K562 (cell line): Measurements from ENCODE around the gene KRT16. TPM values are rescaled to one million over a fixed set of nuclear protein-coding genes. Genes with fewer than 3 reads are reported as not detected.
A peak's percentile ranks its signal among the peaks of the same experiment; 100 is the strongest.

Experiments
- ATAC-seq: fragments of 200-7000 bp; cut with Tn5 transposase; 3 replicates; pipeline ENCODE4 v1.9.1; 2020; ENCODE audit warnings: moderate library complexity
- BruUV-seq: library from RNA; stranded (reverse); fragments of 400-500 nt; replicated peaks from 2 replicates; lab custom pipeline; 2021; lab: Mats Ljungman, UMichigan
- CTCF ChIA-PET: fragments of 300-600 bp; formaldehyde crosslinking; extraction: SDS; loops from one replicate; lab custom pipeline; 2021; ENCODE audit warnings: low intra/inter-chr PET ratio; lab: Yijun Ruan, JAX
- POLR2A ChIA-PET: fragments of 300-600, 350-650 bp; sonication (Branson Sonifier 250); formaldehyde crosslinking; extraction: SDS; loops from one replicate; lab custom pipeline; 2021; ENCODE audit warnings: antibody characterized with exemption, inconsistent platforms; lab: Yijun Ruan, JAX
- DNase-seq, 4 experiments: peaks; one replicate each; pipeline versions ENCODE4 v3.0.0 to v3.0.0-alpha.2; 2011 to 2018; ENCODE audit warnings: low spot score in 3 of 4, mixed read lengths in 3 of 4; ENCODE audit errors: extremely low read depth in 1 of 4
- FAIRE-seq: peaks from 2 replicates; lab custom pipeline; 2011; peaks lifted over from hg19 to GRCh38; lab: Jason Lieb, UNC
- H2AFZ ChIP-seq: 2 replicates; pipeline ENCODE4 v1.6.0; 2011; ENCODE audit warnings: low read depth, low read length, control low read depth, inconsistent platforms
- H3K27ac ChIP-seq: fragments of 200-600 bp; 3 replicates; pipeline ENCODE4 v1.8.0; 2011; ENCODE audit warnings: low read depth, mild to moderate bottlenecking, control low read depth, inconsistent platforms, low read length, moderate library complexity, mixed read lengths; ENCODE audit errors: extremely low read depth
- H3K27me3 ChIP-seq, 2 experiments: fragments of 300-600 bp in 1 of 2; 2 replicates in 1 of 2; 3 replicates in 1 of 2; pipeline versions ENCODE4 v1.6.0 to v1.8.0; 2011; ENCODE audit warnings: inconsistent platforms in 2 of 2, low read length in 2 of 2, mild to moderate bottlenecking in 1 of 2, mixed read lengths in 1 of 2, moderate library complexity in 1 of 2; ENCODE audit not compliant: control insufficient read depth in 2 of 2, insufficient read depth in 2 of 2
- H3K36me3 ChIP-seq: fragments of 300-600 bp; 3 replicates; pipeline ENCODE4 v1.8.0; 2011; ENCODE audit warnings: mild to moderate bottlenecking, low read length, inconsistent platforms; ENCODE audit not compliant: control insufficient read depth, insufficient read depth
- H3K4me1 ChIP-seq, 2 experiments: fragments of 200-600 bp in 1 of 2; replicated peaks in 1 of 2; 2 replicates in 1 of 2; 3 replicates in 1 of 2; pipeline versions ENCODE4 v1.5.1 to v1.8.0; 2011; ENCODE audit warnings: inconsistent platforms in 2 of 2, low read length in 2 of 2, mild to moderate bottlenecking in 1 of 2, mixed read lengths in 1 of 2, moderate library complexity in 1 of 2; ENCODE audit not compliant: control insufficient read depth in 2 of 2, insufficient read depth in 2 of 2
- H3K4me2 ChIP-seq: 2 replicates; pipeline ENCODE4 v1.6.1; 2011; ENCODE audit warnings: low read length, control low read depth, inconsistent platforms, mixed read lengths; ENCODE audit not compliant: insufficient read depth
- H3K4me3 ChIP-seq: fragments of 200-600 bp; sonication (generic), shearing (Covaris generic); 2 replicates; pipeline ENCODE4 v1.5.1; 2016; ENCODE audit warnings: control low read depth, inconsistent platforms
- H3K79me2 ChIP-seq: fragments of 200-600 bp; 3 replicates; pipeline ENCODE4 v1.8.0; 2011; ENCODE audit warnings: low read length, inconsistent platforms; ENCODE audit not compliant: control insufficient read depth, insufficient read depth
- H3K9ac ChIP-seq, 2 experiments: 2 replicates each; pipeline versions ENCODE4 v1.6.0 to v1.6.1; 2011; ENCODE audit warnings: low read depth in 2 of 2, low read length in 2 of 2, control low read depth in 1 of 2, inconsistent platforms in 1 of 2, mild to moderate bottlenecking in 1 of 2, mixed read lengths in 1 of 2; ENCODE audit not compliant: insufficient read depth in 1 of 2
- H3K9me1 ChIP-seq: one replicate; pipeline ENCODE4 v1.6.0; 2011; ENCODE audit warnings: inconsistent platforms, mild to moderate bottlenecking, low read length, moderate library complexity; ENCODE audit not compliant: control insufficient read depth, insufficient read depth
- H3K9me3 ChIP-seq: replicated peaks from 2 replicates; pipeline ENCODE4 v1.5.1; 2011; ENCODE audit warnings: low read depth, low read length, inconsistent platforms; ENCODE audit not compliant: control insufficient read depth, insufficient read depth
- H4K20me1 ChIP-seq: replicated peaks from 2 replicates; pipeline ENCODE4 v1.6.1; 2011; ENCODE audit warnings: low read length, inconsistent platforms, mixed read lengths; ENCODE audit not compliant: control insufficient read depth, insufficient read depth
- E2F6 ChIP-seq, 2 experiments: IDR thresholded peaks; 2 replicates each; pipeline ENCODE4 v1.6.1; 2011; ENCODE audit warnings: borderline replicate concordance in 1 of 2, control low read depth in 1 of 2, low read depth in 1 of 2, low read length in 1 of 2, mild to moderate bottlenecking in 1 of 2, mixed read lengths in 1 of 2, moderate library complexity in 1 of 2; ENCODE audit not compliant: insufficient read depth in 1 of 2, insufficient read length in 1 of 2, poor library complexity in 1 of 2, severe bottlenecking in 1 of 2; ENCODE audit errors: extremely low read depth in 1 of 2
- GTF2E2 ChIP-seq: fragments of 200-800 bp; sonication (Bioruptor generic); IDR thresholded peaks from 2 replicates; pipeline ENCODE4 v1.6.1; 2016; ENCODE audit warnings: missing genetic modification characterization, missing compliant biosample characterization
- ILF3 ChIP-seq: fragments of 450-650 bp; IDR thresholded peaks from 2 replicates; pipeline ENCODE4 v1.6.1; 2018; ENCODE audit warnings: antibody characterized with exemption, mild to moderate bottlenecking, moderate library complexity, borderline replicate concordance
- L3MBTL2 ChIP-seq: fragments of 450-650 bp; IDR thresholded peaks from 2 replicates; pipeline ENCODE4 v1.6.1; 2016; ENCODE audit warnings: mild to moderate bottlenecking, moderate library complexity
- NFIC ChIP-seq: fragments of 450-650 bp; IDR thresholded peaks from 2 replicates; pipeline ENCODE4 v1.6.1; 2017; ENCODE audit warnings: mild to moderate bottlenecking, inconsistent platforms
- XRCC4 ChIP-seq: IDR thresholded peaks from one replicate; pipeline ENCODE4 v1.6.1; 2011; ENCODE audit not compliant: insufficient read depth, insufficient read length; ENCODE audit errors: extremely low read depth
- ZFPM2 ChIP-seq: fragments of 250-450 bp; sonication (Bioruptor Pico); IDR thresholded peaks from 2 replicates; pipeline ENCODE4 v1.5.1; 2022; ENCODE audit warnings: mild to moderate bottlenecking
- ZNF121 ChIP-seq: sonication (generic); formaldehyde crosslinking; conservative IDR thresholded peaks from 2 replicates; pipeline ENCODE4 v1.8.0; 2022; ENCODE audit warnings: missing genetic modification reagents
- ZNF785 ChIP-seq: fragments of 250-450 bp; sonication (Bioruptor Pico); IDR thresholded peaks from 2 replicates; pipeline ENCODE4 v1.4.0; 2020; ENCODE audit warnings: mild to moderate bottlenecking
- WGBS: fragments of 100-300 bp; shearing (Covaris generic); methylation state at CpG from one replicate; pipeline ENCODE4 v1.1.6; 2016; ENCODE audit warnings: low coverage, mixed read lengths; ENCODE audit not compliant: insufficient coverage; ENCODE audit errors: missing lambda C conversion rate; 5-methylcytosine and 5-hydroxymethylcytosine counted together
- in situ Hi-C: fragments of 300-500 bp; cut with MboI; formaldehyde crosslinking; loops from 4 replicates; pipeline ENCODE4 v1.15.0; 2018; ENCODE audit warnings: inconsistent platforms, mixed read lengths
- intact Hi-C: fragments of 100-400 bp; cut with micrococcal nuclease; formaldehyde crosslinking; loops from 2 replicates; pipeline ENCODE4 v1.14.2; 2022
- polyA plus RNA-seq, 8 experiments: library from polyadenylated mRNA; depleted of rRNA in 4 of 8; stranded (reverse) in 5 of 8; unstranded in 3 of 8; fragments of >200 nt; fragmentation: Nextera tagmentation in 2 of 8; fragmentation: Illumina TruSeq in 1 of 8; extraction: Ambion mirVana in 2 of 8; extraction: Trizol in 1 of 8; gene quantifications; 2 replicates each; pipeline versions ENCODE4 v1.2.1 to v1.2.3, GENCODE V29; 2011 to 2014; ENCODE audit warnings: inconsistent platforms in 1 of 8, missing spikeins in 1 of 8
- total RNA-seq, 7 experiments: library from RNA; depleted of rRNA in 6 of 7; stranded (reverse); fragments of >200 nt in 6 of 7; fragmentation: Illumina TruSeq in 2 of 7; extraction: Trizol in 2 of 7; gene quantifications; 2 replicates each; pipeline versions ENCODE4 v1.2.1 to v1.2.3, GENCODE V29; 2011 to 2021; ENCODE audit warnings: low replicate concordance in 1 of 7
- TF ChIP-seq, protein P1 (sequence below): fragments of 250-450 bp; sonication (Bioruptor Pico); IDR thresholded peaks from 2 replicates; pipeline ENCODE4 v1.8.0; 2021; ENCODE audit warnings: moderate library complexity, mild to moderate bottlenecking, inconsistent platforms
- TF ChIP-seq, protein P2 (sequence below): sonication (generic); formaldehyde crosslinking; IDR thresholded peaks from 2 replicates; pipeline ENCODE4 v1.8.0; 2022; ENCODE audit warnings: mild to moderate bottlenecking, missing genetic modification reagents

The KRT16 gene
- total and polyA plus RNA-seq, 9 of the 15 experiments (the other 6 are each of a cell fraction or from before 2014, with no cell fraction given): 0.04 TPM; not detected in 8

GRCh38 chr17:41660221-41660711, 47.7 kb upstream of the KRT16 start:
- FAIRE-seq (no peak), ATAC-seq (no peak)
- ChIA-PET POLR2A (interaction anchor here (0.6 to 1.4 kb wide), 4 partner anchors 19 to 152 kb away, joined by 3 to 4 read pairs (median 3); no protein-coding TSS in a partner anchor), CTCF (interaction anchor here (7.3 to 7.4 kb wide), 2 partner anchors 11 to 111 kb away, joined by 87 to 135 read pairs; no protein-coding TSS in a partner anchor)
- Histone ChIP-seq H3K36me3 (no peaks in the 10 kb centered on the region), H3K79me2 (no peaks in the 10 kb centered on the region), H3K9me1 (peaks cover 2% of the 10 kb centered on the region), H3K4me3 (no peak overlapping the region), H3K9me3 (no peaks in the 10 kb centered on the region), H3K9ac (peak overlapping the region in 1 of 2 experiments; percentile 67; a peak in 2 of 4 replicates)
- 5% methylated on average over 8 of the region's 8 CpGs for WGBS
- no TSS peak for BruUV-seq
- in situ Hi-C loops: loop anchor here (5.0 to 25.0 kb wide), 4 partner anchors 113 to 1048 kb away; no protein-coding TSS in a partner anchor
- intact Hi-C loops: loop anchor here (5.0 to 10.0 kb wide), 2 partner anchors 175 to 1043 kb away; partner anchors contain the start of genes KRT35 and KRT36
- TF ChIP-seq NFIC: no peak
- TF ChIP-seq, protein P1, sequence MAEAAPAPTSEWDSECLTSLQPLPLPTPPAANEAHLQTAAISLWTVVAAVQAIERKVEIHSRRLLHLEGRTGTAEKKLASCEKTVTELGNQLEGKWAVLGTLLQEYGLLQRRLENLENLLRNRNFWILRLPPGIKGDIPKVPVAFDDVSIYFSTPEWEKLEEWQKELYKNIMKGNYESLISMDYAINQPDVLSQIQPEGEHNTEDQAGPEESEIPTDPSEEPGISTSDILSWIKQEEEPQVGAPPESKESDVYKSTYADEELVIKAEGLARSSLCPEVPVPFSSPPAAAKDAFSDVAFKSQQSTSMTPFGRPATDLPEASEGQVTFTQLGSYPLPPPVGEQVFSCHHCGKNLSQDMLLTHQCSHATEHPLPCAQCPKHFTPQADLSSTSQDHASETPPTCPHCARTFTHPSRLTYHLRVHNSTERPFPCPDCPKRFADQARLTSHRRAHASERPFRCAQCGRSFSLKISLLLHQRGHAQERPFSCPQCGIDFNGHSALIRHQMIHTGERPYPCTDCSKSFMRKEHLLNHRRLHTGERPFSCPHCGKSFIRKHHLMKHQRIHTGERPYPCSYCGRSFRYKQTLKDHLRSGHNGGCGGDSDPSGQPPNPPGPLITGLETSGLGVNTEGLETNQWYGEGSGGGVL: no peak
- no peak for TF ChIP-seq ZNF785 (CRISPR knock-in tag)
- TF ChIP-seq ILF3: no peak
- TF ChIP-seq E2F6 (IDR thresholded peaks at IDR 0.05; ENCODE audit: borderline replicate concordance in 1 of 2, extremely low read depth in 1 of 2, insufficient read depth in 1 of 2, insufficient read length in 1 of 2, low read depth in 1 of 2, low read length in 1 of 2, poor library complexity in 1 of 2, severe bottlenecking in 1 of 2): peak in 1 of 2 experiments; percentile 44
- TF ChIP-seq, protein P2, sequence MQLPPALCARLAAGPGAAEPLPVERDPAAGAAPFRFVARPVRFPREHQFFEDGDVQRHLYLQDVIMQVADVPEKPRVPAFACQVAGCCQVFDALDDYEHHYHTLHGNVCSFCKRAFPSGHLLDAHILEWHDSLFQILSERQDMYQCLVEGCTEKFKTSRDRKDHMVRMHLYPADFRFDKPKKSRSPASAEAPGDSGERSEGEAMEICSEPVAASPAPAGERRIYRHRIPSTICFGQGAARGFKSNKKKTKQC: no peak
- no peak for TF ChIP-seq GTF2E2 (tag)
- TF ChIP-seq ZNF121 (CRISPR knock-in tag): no peak
- peak; percentile 76 for TF ChIP-seq L3MBTL2
- TF ChIP-seq ZFPM2: no peak
- no peak for TF ChIP-seq XRCC4
- TF ChIP-seq, all 486 proteins: peak for 2
- H3K4me2 ChIP-seq: no peak overlapping the region
- H3K4me1 ChIP-seq: peaks cover 5 to 45% of the 10 kb centered on the region in 2 experiments; a peak in 4 of 5 replicates
- H3K27me3 ChIP-seq: peaks cover 2 to 3% of the 10 kb centered on the region in 2 experiments; a peak in 1 of 5 replicates
- H3K27ac ChIP-seq: no peak overlapping the region
- H4K20me1 ChIP-seq: no peaks in the 10 kb centered on the region
- H2AFZ ChIP-seq: no peak overlapping the region
- DNase-seq: no peak
